GM03348 (cell line): ENCODE data around the gene BMP10.

Experiments
- DNase-seq: peaks from one replicate; pipeline ENCODE4 v3.0.0; 2012; ENCODE audit warnings: low spot score

BMP10 gene

GRCh38 chr2:68853035-68853434 lies 18.2 kb downstream of the BMP10 start:
- no peak for DNase-seq

- no peak for DNase-seq
Observed at GRCh38 chr2:68850524-68850923, 20.7 kb downstream of the BMP10 start.

DNA sequence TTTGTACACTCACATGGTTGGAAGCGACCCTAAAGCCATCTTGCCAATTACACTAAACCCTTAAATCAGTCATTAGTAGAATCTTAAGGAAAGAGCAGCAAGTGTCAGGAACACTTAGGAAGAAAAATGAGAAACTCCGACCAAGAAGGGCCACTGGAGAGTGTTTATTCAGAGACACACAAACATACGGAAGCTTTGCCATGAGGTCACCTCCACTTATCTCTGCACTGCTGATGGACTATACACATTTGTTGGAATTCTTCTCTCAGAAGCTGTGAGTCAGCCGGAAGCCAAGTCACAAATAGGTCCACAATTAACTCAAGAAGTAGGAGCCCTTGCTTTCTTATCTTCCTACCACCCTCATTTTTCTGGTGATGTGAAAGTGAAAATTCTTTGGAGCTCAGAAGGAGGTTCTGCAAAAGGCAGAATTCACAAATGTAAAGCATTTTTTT lies 21.6 kb downstream of the BMP10 start:
- DNase-seq: no peak

GRCh38 chr2:68847751-68848150 lies 23.4 kb downstream of the BMP10 start:
- DNase-seq: no peak

- no peak for DNase-seq
Observed at GRCh38 chr2:68846091-68846490, 25.1 kb downstream of the BMP10 start.

- no peak for DNase-seq
Observed at GRCh38 chr2:68845043-68845442, 26.2 kb downstream of the BMP10 start.

GRCh38 chr2:68839260-68839833 lies 31.9 kb downstream of the BMP10 start:
- DNase-seq: peak; percentile 39

- DNase-seq: no peak
Observed at GRCh38 chr2:68838641-68839040, 32.6 kb downstream of the BMP10 start.

DNA sequence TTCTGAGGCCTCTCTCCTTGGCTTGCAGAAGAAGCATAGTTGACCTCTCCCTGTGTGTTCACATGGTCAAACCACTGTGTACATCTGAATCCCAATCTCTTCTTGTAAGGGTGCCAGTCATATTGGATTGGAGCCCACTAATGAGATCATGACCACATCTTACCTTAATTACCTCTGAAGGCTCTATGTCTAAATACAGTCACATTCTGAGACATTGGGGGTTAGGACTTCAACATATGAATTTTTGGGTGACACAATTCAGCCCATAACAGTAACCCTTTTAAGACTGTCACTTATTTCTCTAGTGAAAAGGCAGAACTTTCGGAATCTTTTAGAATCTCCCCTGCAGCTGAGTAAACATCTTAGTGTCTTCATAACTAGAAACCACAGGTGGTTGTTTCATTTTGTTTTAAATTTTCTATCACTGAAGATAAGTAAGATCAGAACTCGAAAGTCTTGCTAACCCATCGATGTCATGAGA lies 33.3 kb downstream of the BMP10 start:
- DNase-seq: no peak

GRCh38 chr2:68837164-68837860 lies 33.9 kb downstream of the BMP10 start:
- DNase-seq: no peak

GRCh38 chr2:68835621-68836020 lies 35.6 kb downstream of the BMP10 start:
- no peak for DNase-seq

DNA sequence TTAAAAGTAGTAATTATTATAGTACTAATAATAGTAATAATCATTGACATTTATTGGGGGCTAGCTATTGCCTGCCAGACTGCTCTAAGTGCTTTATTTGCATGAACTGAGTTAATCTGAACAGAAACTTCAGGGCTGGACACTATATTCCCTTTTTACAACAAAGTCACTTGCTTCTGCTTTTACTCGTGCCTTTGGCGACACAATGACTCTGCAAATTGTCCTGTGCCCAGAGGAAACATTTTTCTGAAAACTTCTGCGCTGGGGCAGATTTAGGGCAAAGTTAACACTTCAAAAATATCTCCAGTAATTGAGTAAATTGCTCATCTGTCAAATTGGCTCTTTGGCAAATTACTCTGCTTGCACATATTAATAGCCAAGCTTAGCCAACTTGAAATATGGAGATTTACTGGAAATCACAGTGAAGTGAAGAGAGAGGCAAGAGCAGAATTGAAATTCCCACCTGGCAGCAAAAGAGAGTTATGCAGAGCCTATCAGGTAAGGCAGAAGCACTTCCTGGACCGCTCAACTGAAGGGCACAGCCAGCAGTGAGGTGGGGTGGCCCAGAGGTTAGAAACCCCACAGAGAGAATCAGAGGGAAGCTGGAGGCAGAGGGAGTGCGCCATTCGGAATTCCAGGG lies 36.3 kb downstream of the BMP10 start:
- DNase-seq: no peak

GRCh38 chr2:68833162-68833561 lies 38.0 kb downstream of the BMP10 start:
- no peak for DNase-seq

- DNase-seq: no peak
Observed at GRCh38 chr2:68832233-68832869, 38.8 kb downstream of the BMP10 start.

DNA sequence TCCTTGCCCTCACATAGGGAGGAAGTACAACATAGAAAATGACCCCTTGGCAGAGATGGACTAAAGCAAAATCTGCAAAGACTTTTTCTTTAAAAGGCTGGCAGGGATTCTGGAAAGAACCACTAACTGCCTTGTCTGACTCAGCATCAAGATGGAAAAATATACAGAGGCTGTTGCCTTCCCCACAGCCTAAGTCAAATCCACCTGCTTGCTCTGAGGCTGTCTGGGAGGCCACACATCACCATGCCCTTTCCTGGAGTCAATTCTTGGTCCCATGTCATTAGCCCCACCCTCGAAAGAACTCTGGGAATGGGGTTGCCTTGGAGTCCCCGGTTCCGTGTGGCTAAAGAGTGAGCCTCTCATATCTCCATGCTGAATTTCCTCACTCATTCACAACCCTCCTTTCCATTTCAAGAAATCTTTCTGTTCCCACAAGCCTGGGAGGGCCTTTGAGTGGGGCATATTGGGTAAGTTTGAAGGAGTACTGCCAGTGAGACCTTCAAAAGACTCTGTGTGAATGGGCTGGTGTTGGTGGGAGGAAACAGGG lies 39.4 kb downstream of the BMP10 start:
- peak; percentile 49 for DNase-seq

DNA sequence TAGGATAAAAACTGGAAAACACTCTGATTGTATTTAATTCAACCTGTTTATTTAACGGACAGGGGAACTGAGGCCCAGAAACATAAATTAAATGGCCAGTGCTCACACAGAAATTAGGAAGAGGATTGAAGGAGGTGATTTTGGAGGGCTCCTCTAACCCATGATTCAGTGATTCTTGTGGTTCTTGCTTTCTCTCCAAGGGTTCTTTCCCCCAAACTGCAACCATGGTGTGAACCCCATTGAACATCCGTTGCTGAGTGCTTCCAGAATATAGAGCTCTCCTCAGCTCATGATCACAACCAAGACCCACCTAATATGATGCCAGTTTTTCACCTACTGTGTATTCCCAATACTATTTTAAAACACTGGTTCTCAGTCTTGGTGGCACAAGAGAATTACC lies 41.4 kb downstream of the BMP10 start:
- DNase-seq: no peak

GRCh38 chr2:68828887-68829708 lies 42.1 kb downstream of the BMP10 start:
- DNase-seq: peak; percentile 95

GRCh38 chr2:68827666-68828065 lies 43.5 kb downstream of the BMP10 start:
- no peak for DNase-seq

DNA sequence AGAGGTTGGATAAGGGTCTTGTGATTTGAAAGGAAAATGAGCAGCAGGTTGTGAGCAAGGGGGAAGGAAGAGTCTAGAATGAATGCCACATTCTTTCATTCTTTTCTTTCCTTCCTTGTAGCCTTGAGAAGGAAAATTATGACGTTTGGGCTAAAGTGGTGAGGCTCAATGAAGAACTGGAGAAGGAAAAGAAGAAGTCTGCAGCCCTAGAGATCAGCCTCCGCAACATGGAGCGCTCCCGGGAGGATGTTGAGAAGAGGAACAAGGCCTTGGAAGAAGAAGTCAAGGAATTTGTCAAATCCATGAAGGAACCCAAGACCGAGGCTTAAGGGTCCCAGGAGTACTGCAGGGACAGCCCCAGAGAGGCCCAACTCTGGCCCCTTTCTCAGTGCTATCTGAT lies 45.3 kb downstream of the BMP10 start:
- DNase-seq: no peak

DNA sequence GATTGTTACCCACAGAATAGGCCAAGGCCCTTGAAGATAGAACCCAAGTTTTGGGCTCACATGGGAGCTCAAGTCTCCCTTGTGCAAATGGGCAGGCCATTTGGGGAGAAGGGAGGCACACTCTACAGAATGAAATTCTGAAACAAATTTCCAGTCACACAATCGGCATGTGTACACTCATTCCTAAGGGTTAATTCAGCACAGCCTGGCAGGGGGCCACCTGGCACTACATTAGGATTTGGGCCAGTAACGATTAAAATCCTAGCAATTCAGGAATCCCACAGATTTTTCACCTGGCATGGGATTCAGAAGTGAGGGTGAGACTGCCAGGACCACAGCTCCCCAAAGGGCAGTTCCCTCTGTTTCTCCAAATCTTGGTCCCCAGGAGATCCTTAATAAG lies 46.4 kb downstream of the BMP10 start:
- peak; percentile 52 for DNase-seq

DNA sequence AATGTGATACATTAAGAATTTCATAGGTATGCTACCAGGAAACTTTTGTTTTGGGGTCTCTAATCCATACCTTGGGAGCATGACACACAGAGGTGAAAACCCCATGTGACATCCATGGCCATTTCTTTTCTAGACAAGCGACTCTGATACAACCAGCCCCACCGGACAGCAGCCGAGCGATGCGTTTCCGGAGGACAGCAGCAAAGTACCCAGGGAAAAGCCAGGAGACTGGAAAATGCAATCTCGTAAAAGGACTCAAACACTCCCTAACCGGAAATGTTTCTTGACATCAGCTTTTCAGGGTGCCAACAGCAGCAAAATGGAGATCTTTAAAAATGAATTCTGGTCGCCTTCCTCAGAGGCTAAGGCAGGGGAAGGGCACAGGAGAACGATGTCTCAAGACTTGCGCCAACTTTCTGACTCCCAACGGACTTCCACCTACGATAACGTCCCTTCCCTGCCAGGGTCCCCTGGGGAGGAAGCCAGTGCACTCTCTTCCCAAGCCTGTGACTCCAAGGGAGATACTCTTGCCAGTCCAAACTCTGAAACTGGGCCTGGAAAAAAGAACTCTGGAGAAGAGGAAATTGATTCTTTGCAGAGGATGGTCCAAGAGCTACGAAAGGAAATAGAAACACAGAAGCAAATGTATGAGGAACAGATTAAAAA lies 48.9 kb downstream of the BMP10 start:
- DNase-seq: no peak
